H1 (cell line): ENCODE data around the gene APBA2.

ENCODE experiments used
- POLR2A ChIP-seq, 2 experiments: IDR thresholded peaks; 1 replicate in 1 of 2; 2 replicates in 1 of 2; pipeline ENCODE4 v1.6.1; 2011; ENCODE audit warnings: low read depth in 2 of 2, low read length in 2 of 2, mild to moderate bottlenecking in 2 of 2; ENCODE audit errors: control extremely low read depth in 1 of 2
- TAF1 ChIP-seq: IDR thresholded peaks from 2 replicates; pipeline ENCODE4 v1.6.1; 2011; ENCODE audit warnings: mild to moderate bottlenecking, low read depth, low read length
- TF ChIP-seq, protein P1 (sequence below), 3 experiments: IDR thresholded peaks; 1 replicate in 2 of 3; 2 replicates in 1 of 3; pipeline versions ENCODE4 v1.5.1 to v1.6.1; 2011; ENCODE audit warnings: low read length in 3 of 3, mild to moderate bottlenecking in 3 of 3, inconsistent platforms in 2 of 3, low read depth in 1 of 3, moderate library complexity in 1 of 3; ENCODE audit not compliant: insufficient read depth in 1 of 3; ENCODE audit errors: control extremely low read depth in 1 of 3

DNA sequence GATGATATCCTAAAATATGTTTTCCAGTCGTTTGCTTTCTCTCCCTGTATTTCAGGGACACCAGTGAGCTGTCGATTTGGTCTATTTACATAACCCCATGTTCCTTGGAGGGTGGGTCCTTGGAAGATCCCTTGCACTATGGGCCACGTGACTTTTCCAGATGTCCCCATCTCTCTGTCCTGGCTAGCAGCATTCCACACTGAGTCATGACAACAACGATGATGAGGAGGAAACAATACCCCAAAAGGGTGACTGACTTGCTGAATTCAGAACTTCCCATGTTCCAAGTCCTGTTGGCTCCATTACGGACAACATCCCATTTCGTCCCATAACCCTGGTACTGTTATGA lies 249.5 kb downstream of the APBA2 start:
- TF ChIP-seq POLR2A (IDR thresholded peaks at IDR 0.05; ENCODE audit: control extremely low read depth in 1 of 2, low read depth in 2 of 2, low read length in 2 of 2) (no peak), TAF1 (no peak)
- TF ChIP-seq, protein P1, sequence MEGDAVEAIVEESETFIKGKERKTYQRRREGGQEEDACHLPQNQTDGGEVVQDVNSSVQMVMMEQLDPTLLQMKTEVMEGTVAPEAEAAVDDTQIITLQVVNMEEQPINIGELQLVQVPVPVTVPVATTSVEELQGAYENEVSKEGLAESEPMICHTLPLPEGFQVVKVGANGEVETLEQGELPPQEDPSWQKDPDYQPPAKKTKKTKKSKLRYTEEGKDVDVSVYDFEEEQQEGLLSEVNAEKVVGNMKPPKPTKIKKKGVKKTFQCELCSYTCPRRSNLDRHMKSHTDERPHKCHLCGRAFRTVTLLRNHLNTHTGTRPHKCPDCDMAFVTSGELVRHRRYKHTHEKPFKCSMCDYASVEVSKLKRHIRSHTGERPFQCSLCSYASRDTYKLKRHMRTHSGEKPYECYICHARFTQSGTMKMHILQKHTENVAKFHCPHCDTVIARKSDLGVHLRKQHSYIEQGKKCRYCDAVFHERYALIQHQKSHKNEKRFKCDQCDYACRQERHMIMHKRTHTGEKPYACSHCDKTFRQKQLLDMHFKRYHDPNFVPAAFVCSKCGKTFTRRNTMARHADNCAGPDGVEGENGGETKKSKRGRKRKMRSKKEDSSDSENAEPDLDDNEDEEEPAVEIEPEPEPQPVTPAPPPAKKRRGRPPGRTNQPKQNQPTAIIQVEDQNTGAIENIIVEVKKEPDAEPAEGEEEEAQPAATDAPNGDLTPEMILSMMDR (IDR thresholded peaks at IDR 0.05; ENCODE audit: control extremely low read depth in 1 of 3, insufficient read depth in 1 of 3, low read depth in 1 of 3, low read length in 3 of 3) = no peak
